Fibroblast of lung (primary cell): ENCODE results near the gene USP33. TPM values are rescaled to one million over a fixed set of nuclear protein-coding genes. Genes with fewer than 3 reads are reported as not detected.

Experiments used
- DNase-seq, 2 donors: peaks; one replicate each; pipeline versions ENCODE4 v3.0.0 to v3.0.0-alpha.2; 2010; ENCODE audit warnings: low read depth in 2 of 2
- H2AFZ ChIP-seq: 2 replicates; pipeline ENCODE4 v1.5.1; 2012; ENCODE audit warnings: low read length, control low read depth, inconsistent platforms
- H3K27ac ChIP-seq: 2 replicates; pipeline ENCODE4 v1.5.1; 2011; ENCODE audit warnings: low read length, control low read depth; ENCODE audit not compliant: insufficient read depth
- H3K27me3 ChIP-seq: 2 replicates; pipeline ENCODE4 v1.5.1; 2011; ENCODE audit warnings: mild to moderate bottlenecking, low read length; ENCODE audit not compliant: control insufficient read depth, insufficient read depth
- H3K36me3 ChIP-seq: 2 replicates; pipeline ENCODE4 v1.5.1; 2011; ENCODE audit warnings: low read length; ENCODE audit not compliant: control insufficient read depth, insufficient read depth
- H3K4me1 ChIP-seq: 2 replicates; pipeline ENCODE4 v1.5.1; 2011; ENCODE audit warnings: low read length; ENCODE audit not compliant: control insufficient read depth, insufficient read depth; ENCODE audit errors: extremely low read depth
- H3K4me2 ChIP-seq: 2 replicates; pipeline ENCODE4 v1.5.1; 2011; ENCODE audit warnings: low read length, control low read depth; ENCODE audit not compliant: insufficient read depth; ENCODE audit errors: extremely low read depth
- H3K4me3 ChIP-seq, 4 experiments: fragments of 200-600 bp in 1 of 4; sonication (generic) in 1 of 4; replicated peaks in 1 of 4; 2 replicates each; pipeline ENCODE4 v1.5.1; 2011 to 2016; ENCODE audit warnings: low read length in 4 of 4, low read depth in 3 of 4, mild to moderate bottlenecking in 3 of 4, control low read depth in 2 of 4, inconsistent platforms in 1 of 4, mixed read lengths in 1 of 4; ENCODE audit not compliant: insufficient read depth in 1 of 4; ENCODE audit errors: control extremely low read depth in 1 of 4
- H3K79me2 ChIP-seq: 2 replicates; pipeline ENCODE4 v1.5.1; 2012; ENCODE audit warnings: mild to moderate bottlenecking, low read length, inconsistent platforms; ENCODE audit not compliant: control insufficient read depth, insufficient read depth
- H3K9ac ChIP-seq: 2 replicates; pipeline ENCODE4 v1.5.1; 2011; ENCODE audit warnings: mild to moderate bottlenecking, low read length, control low read depth; ENCODE audit not compliant: insufficient read depth
- H3K9me3 ChIP-seq: 2 replicates; pipeline ENCODE4 v1.5.1; 2012; ENCODE audit warnings: low read depth, low read length; ENCODE audit not compliant: control insufficient read depth, insufficient read depth
- H4K20me1 ChIP-seq: 2 replicates; pipeline ENCODE4 v1.5.1; 2011; ENCODE audit warnings: low read length; ENCODE audit not compliant: control insufficient read depth, insufficient read depth; ENCODE audit errors: extremely low read depth
- EZH2 ChIP-seq: IDR thresholded peaks from 2 replicates; pipeline ENCODE4 v1.5.1; 2012; ENCODE audit warnings: low read length, control low read depth, mild to moderate bottlenecking; ENCODE audit errors: missing control alignments
- polyA plus RNA-seq, 2 donors: library from polyadenylated mRNA; depleted of rRNA in 1 of 2; stranded (reverse) in 1 of 2; unstranded in 1 of 2; fragments of >200 nt; gene quantifications; 2 replicates each; pipeline ENCODE4 v1.2.1, GENCODE V29; 2011 to 2012; ENCODE audit warnings: missing spikeins in 1 of 2
- total RNA-seq: library from RNA; depleted of rRNA; stranded (reverse); fragments of >200 nt; gene quantifications from 2 replicates; pipeline ENCODE4 v1.2.1, GENCODE V29; 2014
- TF ChIP-seq, protein P1 (sequence below), 2 donors: IDR thresholded peaks in 1 of 2; conservative IDR thresholded peaks in 1 of 2; 1 replicate in 1 of 2; 2 replicates in 1 of 2; pipeline ENCODE4 v1.5.1; 2011 to 2012; ENCODE audit warnings: low read length in 2 of 2, control low read depth in 1 of 2, inconsistent platforms in 1 of 2, low read depth in 1 of 2, mild to moderate bottlenecking in 1 of 2

Gene USP33
- total and polyA plus RNA-seq, 2 donors (not counting 1 experiment from before 2014, with no cell fraction given) = 63.7 to 126 TPM

DNA sequence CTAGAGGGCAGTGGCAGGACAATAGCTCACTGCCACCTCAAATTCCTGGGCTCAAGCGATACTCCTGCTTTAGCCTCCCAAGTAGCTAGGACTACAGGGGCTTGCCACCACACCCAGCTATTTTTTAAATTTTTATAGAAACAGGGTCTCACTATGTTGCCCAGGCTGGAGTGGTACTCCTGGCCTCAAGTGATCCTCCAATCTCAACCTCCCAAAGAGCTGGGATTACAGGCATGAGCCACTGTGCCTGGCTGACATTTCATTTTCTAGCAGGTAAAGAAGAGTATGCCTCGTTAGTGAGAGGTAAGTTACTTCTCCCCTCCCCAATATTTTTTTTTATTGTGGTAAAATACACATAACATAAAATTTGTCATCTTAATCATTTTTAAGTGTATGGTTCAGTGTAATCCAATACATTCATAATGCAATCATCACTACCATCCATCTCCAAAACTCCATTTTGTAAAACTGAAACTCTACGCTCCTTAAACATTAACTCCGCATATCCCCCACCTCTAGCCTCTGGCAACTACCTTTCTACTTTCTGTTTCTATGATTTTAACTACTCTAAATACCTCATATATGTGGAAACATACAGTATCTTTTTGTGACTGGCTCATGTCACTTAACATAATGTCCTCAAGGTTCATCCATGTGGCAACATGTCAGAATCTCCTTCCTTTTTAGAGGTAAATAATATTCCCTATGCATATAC, 99.6 kb downstream of the USP33 start:
- no peak overlapping the region for H3K27ac ChIP-seq
- TF ChIP-seq EZH2 = no peak
- TF ChIP-seq, protein P1, sequence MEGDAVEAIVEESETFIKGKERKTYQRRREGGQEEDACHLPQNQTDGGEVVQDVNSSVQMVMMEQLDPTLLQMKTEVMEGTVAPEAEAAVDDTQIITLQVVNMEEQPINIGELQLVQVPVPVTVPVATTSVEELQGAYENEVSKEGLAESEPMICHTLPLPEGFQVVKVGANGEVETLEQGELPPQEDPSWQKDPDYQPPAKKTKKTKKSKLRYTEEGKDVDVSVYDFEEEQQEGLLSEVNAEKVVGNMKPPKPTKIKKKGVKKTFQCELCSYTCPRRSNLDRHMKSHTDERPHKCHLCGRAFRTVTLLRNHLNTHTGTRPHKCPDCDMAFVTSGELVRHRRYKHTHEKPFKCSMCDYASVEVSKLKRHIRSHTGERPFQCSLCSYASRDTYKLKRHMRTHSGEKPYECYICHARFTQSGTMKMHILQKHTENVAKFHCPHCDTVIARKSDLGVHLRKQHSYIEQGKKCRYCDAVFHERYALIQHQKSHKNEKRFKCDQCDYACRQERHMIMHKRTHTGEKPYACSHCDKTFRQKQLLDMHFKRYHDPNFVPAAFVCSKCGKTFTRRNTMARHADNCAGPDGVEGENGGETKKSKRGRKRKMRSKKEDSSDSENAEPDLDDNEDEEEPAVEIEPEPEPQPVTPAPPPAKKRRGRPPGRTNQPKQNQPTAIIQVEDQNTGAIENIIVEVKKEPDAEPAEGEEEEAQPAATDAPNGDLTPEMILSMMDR (conservative IDR thresholded peaks at IDR 0.05 in 1 of 2, IDR thresholded peaks at IDR 0.05 in 1 of 2; ENCODE audit: low read depth in 1 of 2, low read length in 2 of 2) = no peak
- peaks cover 85% of the 10 kb centered on the region for H3K79me2 ChIP-seq
- H3K4me2 ChIP-seq = no peak overlapping the region
- H4K20me1 ChIP-seq = peaks cover 2% of the 10 kb centered on the region
- no peak overlapping the region for H2AFZ ChIP-seq
- H3K36me3 ChIP-seq = no peaks in the 10 kb centered on the region
- no peak overlapping the region for H3K4me3 ChIP-seq
- no peaks in the 10 kb centered on the region for H3K4me1 ChIP-seq
- no peaks in the 10 kb centered on the region for H3K9me3 ChIP-seq
- no peak overlapping the region for H3K9ac ChIP-seq
- no peak for DNase-seq
- H3K27me3 ChIP-seq = no peaks in the 10 kb centered on the region

DNA sequence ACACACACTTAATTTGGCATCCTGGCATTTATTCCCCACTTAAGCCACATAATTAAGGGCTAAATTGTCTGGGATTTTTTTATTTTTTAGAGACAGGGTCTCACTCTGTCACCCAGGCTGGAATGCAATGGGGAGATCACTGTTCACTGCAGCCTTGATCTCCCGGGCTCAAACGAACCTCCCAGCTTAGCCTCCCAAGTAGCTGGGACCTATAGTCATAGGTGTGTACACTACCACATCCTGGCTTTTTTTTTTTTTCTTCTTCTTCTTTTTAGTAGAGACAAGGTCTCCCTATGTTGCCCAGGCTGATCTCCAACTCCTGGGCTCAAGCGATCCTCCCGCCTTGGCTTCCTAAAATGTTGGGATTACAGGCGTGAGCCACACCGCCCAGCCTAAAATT, 101.4 kb downstream of the USP33 start:
- Histone ChIP-seq H3K27me3 (no peaks in the 10 kb centered on the region), H3K9me3 (no peaks in the 10 kb centered on the region), H2AFZ (no peak overlapping the region), H3K36me3 (no peaks in the 10 kb centered on the region), H3K4me3 (no peak overlapping the region), H3K4me2 (no peak overlapping the region), H3K9ac (no peak overlapping the region), H4K20me1 (peaks cover 2% of the 10 kb centered on the region), H3K79me2 (peaks cover 78% of the 10 kb centered on the region), H3K27ac (no peak overlapping the region), H3K4me1 (no peaks in the 10 kb centered on the region)
- no peak for TF ChIP-seq EZH2
- TF ChIP-seq, protein P1 (conservative IDR thresholded peaks at IDR 0.05 in 1 of 2, IDR thresholded peaks at IDR 0.05 in 1 of 2; ENCODE audit: low read depth in 1 of 2, low read length in 2 of 2) = no peak
- DNase-seq = no peak

DNA sequence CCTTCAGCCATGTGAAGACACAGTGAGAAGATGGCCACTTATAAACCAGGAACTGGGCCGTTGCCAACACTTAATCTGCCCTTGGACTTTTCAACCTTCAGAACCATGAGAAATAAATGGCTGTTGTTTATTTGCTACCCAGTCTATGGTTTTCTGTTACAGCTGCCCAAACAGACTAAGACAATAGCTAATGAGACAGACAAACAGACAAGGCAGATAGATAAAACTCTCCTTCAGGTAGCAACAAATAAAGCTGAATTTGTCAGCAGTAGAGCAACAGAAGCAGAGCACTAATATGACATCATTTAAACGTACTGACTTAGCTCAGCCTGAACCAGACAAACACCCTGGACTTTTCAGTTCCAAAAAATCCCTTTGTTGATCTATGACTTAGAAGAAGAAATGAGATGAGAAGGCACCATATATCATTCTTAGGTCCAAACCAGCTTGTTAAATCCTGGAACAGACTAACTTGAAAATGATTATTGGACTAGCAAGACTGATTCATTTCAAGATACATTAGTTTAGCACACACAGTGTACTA, 104.1 kb downstream of the USP33 start:
- Histone ChIP-seq H3K27me3 (no peaks in the 10 kb centered on the region), H3K79me2 (peaks cover 78% of the 10 kb centered on the region), H3K9ac (no peak overlapping the region), H3K36me3 (no peaks in the 10 kb centered on the region), H2AFZ (no peak overlapping the region), H3K4me3 (no peak overlapping the region), H4K20me1 (peaks cover 2% of the 10 kb centered on the region), H3K9me3 (no peaks in the 10 kb centered on the region), H3K4me2 (no peak overlapping the region), H3K4me1 (peaks cover 5% of the 10 kb centered on the region), H3K27ac (no peak overlapping the region)
- DNase-seq = peak in 1 of 2 donors; percentile 9
- TF ChIP-seq, protein P1 (conservative IDR thresholded peaks at IDR 0.05 in 1 of 2, IDR thresholded peaks at IDR 0.05 in 1 of 2; ENCODE audit: low read depth in 1 of 2, low read length in 2 of 2) = no peak
- no peak for TF ChIP-seq EZH2
